Body of pancreas (tissue), 4 donors: ENCODE results near the gene WWTR1.

ENCODE experiments used
- POLR2A ChIP-seq, 3 donors: fragments of 450-650 bp; IDR thresholded peaks; one replicate each; pipeline ENCODE4 v1.6.1; 2016; ENCODE audit warnings: antibody characterized with exemption in 3 of 3, mild to moderate bottlenecking in 2 of 3
- TF ChIP-seq, protein P1 (sequence below), 7 experiments: fragments of 450-650 bp in 4 of 7; fragments of 200-600 bp in 3 of 7; sonication (generic) in 3 of 7; IDR thresholded peaks; one replicate each; pipeline ENCODE4 v1.5.1; 2016 to 2019; ENCODE audit warnings: antibody characterized with exemption in 7 of 7

DNA sequence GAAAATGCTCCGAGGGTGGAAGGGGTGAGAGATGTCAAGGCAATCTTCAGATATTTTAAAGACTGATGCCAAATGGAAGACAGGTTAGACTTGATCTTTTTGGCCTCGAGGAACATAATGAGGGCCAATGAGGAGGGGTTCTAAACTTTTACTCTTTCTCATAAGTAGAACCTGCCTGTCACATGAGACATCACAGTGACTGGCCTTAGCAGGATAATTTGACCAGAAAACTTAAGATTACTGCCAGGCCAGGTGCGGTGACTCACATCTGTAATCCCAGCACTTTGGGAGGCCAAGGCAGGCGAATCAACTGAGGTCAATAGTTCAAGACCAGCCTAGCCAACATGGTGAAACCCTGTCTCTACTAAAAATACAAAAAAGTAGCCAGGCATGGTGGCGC, 171.1 kb downstream of the WWTR1 start:
- TF ChIP-seq, protein P1, sequence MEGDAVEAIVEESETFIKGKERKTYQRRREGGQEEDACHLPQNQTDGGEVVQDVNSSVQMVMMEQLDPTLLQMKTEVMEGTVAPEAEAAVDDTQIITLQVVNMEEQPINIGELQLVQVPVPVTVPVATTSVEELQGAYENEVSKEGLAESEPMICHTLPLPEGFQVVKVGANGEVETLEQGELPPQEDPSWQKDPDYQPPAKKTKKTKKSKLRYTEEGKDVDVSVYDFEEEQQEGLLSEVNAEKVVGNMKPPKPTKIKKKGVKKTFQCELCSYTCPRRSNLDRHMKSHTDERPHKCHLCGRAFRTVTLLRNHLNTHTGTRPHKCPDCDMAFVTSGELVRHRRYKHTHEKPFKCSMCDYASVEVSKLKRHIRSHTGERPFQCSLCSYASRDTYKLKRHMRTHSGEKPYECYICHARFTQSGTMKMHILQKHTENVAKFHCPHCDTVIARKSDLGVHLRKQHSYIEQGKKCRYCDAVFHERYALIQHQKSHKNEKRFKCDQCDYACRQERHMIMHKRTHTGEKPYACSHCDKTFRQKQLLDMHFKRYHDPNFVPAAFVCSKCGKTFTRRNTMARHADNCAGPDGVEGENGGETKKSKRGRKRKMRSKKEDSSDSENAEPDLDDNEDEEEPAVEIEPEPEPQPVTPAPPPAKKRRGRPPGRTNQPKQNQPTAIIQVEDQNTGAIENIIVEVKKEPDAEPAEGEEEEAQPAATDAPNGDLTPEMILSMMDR (IDR thresholded peaks at IDR 0.05) = no peak
- TF ChIP-seq POLR2A (IDR thresholded peaks at IDR 0.05) = no peak
